Astrocyte (in vitro differentiated cells and primary cell): ENCODE data around the gene FSTL4.

Source experiments
- CTCF ChIP-seq: IDR thresholded peaks from 2 replicates; pipeline ENCODE4 v1.5.1; 2011; ENCODE audit warnings: low read depth, mild to moderate bottlenecking, inconsistent platforms, low read length, moderate library complexity; ENCODE audit not compliant: insufficient read depth
- EZH2 ChIP-seq: IDR thresholded peaks from 2 replicates; pipeline ENCODE4 v1.6.1; 2012; ENCODE audit warnings: mild to moderate bottlenecking, low read length, inconsistent platforms; ENCODE audit not compliant: insufficient read depth

GRCh38 chr5:133393776-133394476 lies 218.4 kb downstream of the FSTL4 start:
- TF ChIP-seq EZH2 (no peak), CTCF (no peak)
